ENCODE measurements around the gene LIPT1. TPM values are rescaled to one million over a fixed set of nuclear protein-coding genes. Genes with fewer than 3 reads are reported as not detected.

Gene LIPT1
- total and polyA plus RNA-seq, 2 of the 4 experiments (the other 2 are of a cell fraction): 3.2 to 3.5 TPM

DNA sequence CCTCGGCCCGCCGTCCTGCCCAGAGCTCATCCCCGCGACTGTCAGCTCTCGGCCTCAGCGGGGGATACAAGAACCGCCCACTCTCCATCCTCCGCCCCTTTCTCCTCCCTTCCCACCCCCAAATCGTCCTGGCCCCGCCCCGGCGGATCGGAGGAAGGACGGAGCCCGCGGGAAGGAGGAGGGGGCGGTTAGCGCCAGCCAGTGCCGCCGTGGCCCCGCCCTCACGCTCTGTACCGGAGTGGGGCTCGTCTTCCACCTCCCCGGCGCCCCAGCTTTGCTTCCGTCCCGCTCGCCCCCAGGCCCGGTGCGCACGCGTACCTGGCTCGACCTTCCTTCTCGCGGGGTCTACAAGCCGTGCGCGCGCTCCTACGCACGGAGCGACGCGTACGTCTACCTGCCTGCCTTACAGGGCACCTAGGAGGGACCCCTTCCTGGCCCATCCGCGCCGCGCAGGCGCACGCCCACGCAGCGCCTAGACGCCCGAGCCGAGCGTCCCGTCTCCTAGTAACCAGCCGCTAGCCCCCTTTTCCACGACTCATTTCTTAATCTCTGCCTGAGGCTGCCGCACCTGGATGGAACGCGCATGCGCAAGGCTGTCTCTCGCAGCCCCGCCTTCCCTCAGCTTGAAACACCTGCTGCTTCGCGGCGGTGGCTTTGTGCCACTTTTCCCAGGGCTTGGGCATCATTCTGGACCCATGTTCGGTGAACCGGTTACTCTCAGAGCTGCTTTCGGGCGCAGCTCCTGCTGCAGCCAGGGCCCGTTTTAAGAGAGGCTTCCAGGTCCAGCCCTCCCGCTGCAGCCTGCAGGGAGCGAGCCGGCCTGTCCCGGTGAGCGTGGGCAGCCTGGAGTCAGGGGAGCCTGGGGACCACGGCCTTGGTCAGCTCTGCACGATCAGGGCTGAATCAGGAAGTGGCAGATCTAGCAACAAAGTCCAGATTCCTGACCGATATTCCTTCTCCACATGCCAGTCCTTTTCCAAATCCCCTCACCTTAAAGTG, 13.4 kb upstream of the LIPT1 start, which contains the start of gene C2orf15:
Gene C2orf15 (plus strand): TSS at position 598 of the 999 bp plus-strand sequence. CDS start 8,852 bp downstream, outside the sequence.
- peak within 1 kb of the TSS; percentile 53 for H3K9ac ChIP-seq (ENCODE audit: low read depth, low read length)
- H3K18ac ChIP-seq (ENCODE audit: low read depth, low read length): peak within 1 kb of the TSS; percentile 10; the same call in 1 of the 2 replicates
- H3K79me1 ChIP-seq (ENCODE audit: low read depth in 1 of 2, low read length in 2 of 2): no peaks in the 10 kb centered on the region
- peak; percentile 74 for DNase-seq
- H2BK20ac ChIP-seq (ENCODE audit: low read depth, low read length): no peak within 1 kb of the TSS
- ChIA-PET POLR2A (ENCODE audit: unreplicated experiment) (no interaction called here), CTCF (interaction anchor here (0.8 to 1.6 kb wide), 4 partner anchors 14 to 492 kb away, joined by 3 to 4 read pairs (median 3); partner anchors contain the start of genes LIPT1 and TSGA10)
- peak within 1 kb of the TSS; percentile 94 for H3K4me3 ChIP-seq (ENCODE audit: insufficient read depth, low read depth, low read length)
- BruUV-seq (replicated peaks): no TSS peak
- ATAC-seq (ENCODE audit: low read depth): peak; percentile 99
- in situ Hi-C loops (cut with MboI; ENCODE audit: low sequenced_read_pairs): no loop called here
- 1% methylated on average over 35 of the region's 84 CpGs; no CpG with 5 or more reads in 1 of the 2 experiments for WGBS, 2 experiments (ENCODE audit: extremely low coverage in 2 of 2, insufficient read length in 1 of 2)
- H3K4me1 ChIP-seq (ENCODE audit: control insufficient read depth, insufficient read depth, low read length): no peaks in the 10 kb centered on the region; the same call in 1 of the 2 replicates
- no peak within 1 kb of the TSS for H3K4ac ChIP-seq (ENCODE audit: low read depth, low read length)
- no peak within 1 kb of the TSS for H4K91ac ChIP-seq (ENCODE audit: insufficient read depth, low read depth, low read length)
- H3K36me3 ChIP-seq (ENCODE audit: control insufficient read depth, insufficient read depth, low read length): no peaks in the 10 kb centered on the region
- peak within 1 kb of the TSS; percentile 99 for H3K4me2 ChIP-seq (ENCODE audit: low read depth, low read length)
- no peaks in the 10 kb centered on the region; the same call in 1 of the 2 replicates for H3K9me1 ChIP-seq (ENCODE audit: insufficient read depth, low read length)
- H3K14ac ChIP-seq (replicated peaks; ENCODE audit: low read depth, low read length): no peak within 1 kb of the TSS
- H3K23ac ChIP-seq (ENCODE audit: low read depth, low read length): 0 out of 2 replicates have a peak within 1 kb of the TSS, but pooled peaks have one; percentile 80
- dilution Hi-C loops (cut with HindIII; ENCODE audit: low sequenced_read_pairs, unreplicated experiment): no loop called here
- no peaks in the 10 kb centered on the region for H4K20me1 ChIP-seq (ENCODE audit: insufficient read depth, low read length)
- H4K5ac ChIP-seq (ENCODE audit: low read depth, low read length): peak within 1 kb of the TSS; percentile 13; the same call in 1 of the 2 replicates
- H3K27me3 ChIP-seq (ENCODE audit: control insufficient read depth, insufficient read depth, low read length): peaks cover 2% of the 10 kb centered on the region
- intact Hi-C loops (cut with micrococcal nuclease): no loop called here
- H2AK5ac ChIP-seq (ENCODE audit: low read depth, low read length): no peak within 1 kb of the TSS
- TF ChIP-seq, protein P1, sequence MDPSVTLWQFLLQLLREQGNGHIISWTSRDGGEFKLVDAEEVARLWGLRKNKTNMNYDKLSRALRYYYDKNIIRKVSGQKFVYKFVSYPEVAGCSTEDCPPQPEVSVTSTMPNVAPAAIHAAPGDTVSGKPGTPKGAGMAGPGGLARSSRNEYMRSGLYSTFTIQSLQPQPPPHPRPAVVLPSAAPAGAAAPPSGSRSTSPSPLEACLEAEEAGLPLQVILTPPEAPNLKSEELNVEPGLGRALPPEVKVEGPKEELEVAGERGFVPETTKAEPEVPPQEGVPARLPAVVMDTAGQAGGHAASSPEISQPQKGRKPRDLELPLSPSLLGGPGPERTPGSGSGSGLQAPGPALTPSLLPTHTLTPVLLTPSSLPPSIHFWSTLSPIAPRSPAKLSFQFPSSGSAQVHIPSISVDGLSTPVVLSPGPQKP (IDR thresholded peaks at IDR 0.05; ENCODE audit: borderline replicate concordance, low read depth, low read length): no peak
- TF ChIP-seq CHD1 (IDR thresholded peaks at IDR 0.05; ENCODE audit: low read depth, low read length) (no peak), POLR2A (IDR thresholded peaks at IDR 0.05; ENCODE audit: low read depth, low read length) (no peak), MAZ (IDR thresholded peaks at IDR 0.05; ENCODE audit: borderline replicate concordance, low read depth, low read length) (peak; percentile 83; the same call in 1 of the 2 replicates)
- no peak within 1 kb of the TSS for H3K56ac ChIP-seq (ENCODE audit: extremely low read depth, insufficient read depth, low read length)
- H2BK5ac ChIP-seq (ENCODE audit: low read depth, low read length, poor library complexity, severe bottlenecking): no peak within 1 kb of the TSS
- no peak within 1 kb of the TSS for H2BK15ac ChIP-seq (ENCODE audit: low read depth, low read length)
- H2AK9ac ChIP-seq (replicated peaks; ENCODE audit: low read depth, low read length, poor library complexity): peak within 1 kb of the TSS; percentile 84
- H2BK120ac ChIP-seq (ENCODE audit: low read depth, low read length): no peak within 1 kb of the TSS
- H2AFZ ChIP-seq (replicated peaks; ENCODE audit: low read length, poor library complexity): peak within 1 kb of the TSS; percentile 99
- peak within 1 kb of the TSS; percentile 13 to 54; a peak in 2 of 4 replicates for H4K8ac ChIP-seq (ENCODE audit: low read depth in 2 of 2, low read length in 2 of 2)
- no peak within 1 kb of the TSS; the same call in 1 of the 2 replicates for H3K27ac ChIP-seq (ENCODE audit: insufficient read depth, low read length)
- no peaks in the 10 kb centered on the region for H3K9me3 ChIP-seq (ENCODE audit: control insufficient read depth, insufficient read depth, low read length)

Measured in IMR-90 (cell line).